Measurements from ENCODE around the gene GALNT8. TPM values are rescaled to one million over a fixed set of nuclear protein-coding genes. Genes with fewer than 3 reads are reported as not detected.

The GALNT8 gene
- total RNA-seq, 1 experiment from 2014 or later = 5.4 TPM

DNA sequence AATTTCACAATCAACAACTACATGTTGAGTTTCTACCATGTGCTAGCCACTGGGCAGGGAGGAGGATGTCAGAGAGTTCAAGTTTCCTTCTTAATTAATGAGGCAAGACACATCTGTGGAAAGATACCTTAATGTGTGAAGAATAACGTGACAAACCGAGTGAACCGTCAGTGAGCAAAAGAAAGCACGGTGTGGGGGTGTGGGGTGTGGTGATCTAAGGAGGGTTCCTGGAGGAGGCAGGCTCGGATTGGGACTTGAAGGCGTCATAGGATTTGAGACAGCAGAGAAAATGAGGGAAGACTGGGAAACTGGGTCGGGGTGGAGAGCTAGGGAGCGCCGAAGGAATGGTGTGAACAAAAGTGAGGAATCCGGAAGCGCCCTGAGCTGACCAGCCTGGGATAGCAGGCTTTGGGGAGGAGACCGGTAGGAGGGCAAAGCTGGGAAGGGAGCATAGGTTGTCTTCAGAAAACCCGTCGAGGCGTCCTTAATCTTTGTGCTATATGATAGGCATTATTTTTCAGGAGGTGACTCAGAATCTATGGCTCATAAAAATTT, 22.3 kb downstream of the GALNT8 start:
- no peak overlapping the region for H2BK5ac ChIP-seq (ENCODE audit: insufficient read length, low read length)
- no peak overlapping the region for H3K27ac ChIP-seq (ENCODE audit: insufficient read length, low read depth, low read length)
- H3K27ac Mint-ChIP-seq = peak overlapping the region in 2 of 3 experiments; percentile 35 to 54; a peak in 2 of 7 replicates
- H3K4me3 Mint-ChIP-seq = no peak overlapping the region; a peak in 1 of 5 replicates
- H3K4ac ChIP-seq (ENCODE audit: low read depth, low read length) = no peak overlapping the region
- H2BK20ac ChIP-seq (ENCODE audit: low read depth, low read length, poor library complexity, severe bottlenecking) = no peak overlapping the region
- TF ChIP-seq, protein P1, sequence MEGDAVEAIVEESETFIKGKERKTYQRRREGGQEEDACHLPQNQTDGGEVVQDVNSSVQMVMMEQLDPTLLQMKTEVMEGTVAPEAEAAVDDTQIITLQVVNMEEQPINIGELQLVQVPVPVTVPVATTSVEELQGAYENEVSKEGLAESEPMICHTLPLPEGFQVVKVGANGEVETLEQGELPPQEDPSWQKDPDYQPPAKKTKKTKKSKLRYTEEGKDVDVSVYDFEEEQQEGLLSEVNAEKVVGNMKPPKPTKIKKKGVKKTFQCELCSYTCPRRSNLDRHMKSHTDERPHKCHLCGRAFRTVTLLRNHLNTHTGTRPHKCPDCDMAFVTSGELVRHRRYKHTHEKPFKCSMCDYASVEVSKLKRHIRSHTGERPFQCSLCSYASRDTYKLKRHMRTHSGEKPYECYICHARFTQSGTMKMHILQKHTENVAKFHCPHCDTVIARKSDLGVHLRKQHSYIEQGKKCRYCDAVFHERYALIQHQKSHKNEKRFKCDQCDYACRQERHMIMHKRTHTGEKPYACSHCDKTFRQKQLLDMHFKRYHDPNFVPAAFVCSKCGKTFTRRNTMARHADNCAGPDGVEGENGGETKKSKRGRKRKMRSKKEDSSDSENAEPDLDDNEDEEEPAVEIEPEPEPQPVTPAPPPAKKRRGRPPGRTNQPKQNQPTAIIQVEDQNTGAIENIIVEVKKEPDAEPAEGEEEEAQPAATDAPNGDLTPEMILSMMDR (conservative IDR thresholded peaks at IDR 0.05) = no peak
- peaks cover 0 to 5% (median 4%) of the 10 kb centered on the region in 3 experiments; a peak in 4 of 7 replicates for H3K36me3 Mint-ChIP-seq (ENCODE audit: insufficient read depth in 1 of 3, low read depth in 3 of 3)
- no peaks in the 10 kb centered on the region for H3K79me1 ChIP-seq (ENCODE audit: insufficient read depth, low read depth, low read length, poor library complexity, severe bottlenecking)
- H2BK12ac ChIP-seq (ENCODE audit: insufficient read length, low read depth, low read length) = no peak overlapping the region
- no peak for DNase-seq
- H3K56ac ChIP-seq (ENCODE audit: insufficient read length, low read depth, low read length) = no peak overlapping the region
- H2BK15ac ChIP-seq (ENCODE audit: low read depth, low read length) = no peak overlapping the region
- H3K27me3 ChIP-seq (ENCODE audit: insufficient read depth, low read length) = no peaks in the 10 kb centered on the region
- H3K14ac ChIP-seq (ENCODE audit: insufficient read depth, low read length) = no peak overlapping the region
- peaks cover 4 to 20% of the 10 kb centered on the region in 2 experiments for H3K4me1 Mint-ChIP-seq
- no peaks in the 10 kb centered on the region for H3K23me2 ChIP-seq (ENCODE audit: insufficient read length, low read depth, low read length, poor library complexity, severe bottlenecking)
- no peak overlapping the region for H4K8ac ChIP-seq (replicated peaks; ENCODE audit: insufficient read length, low read depth, low read length)
- no peak overlapping the region for H3K23ac ChIP-seq (ENCODE audit: insufficient read length, low read depth, low read length)
- H2AFZ ChIP-seq (ENCODE audit: low read length) = no peak overlapping the region
- H4K20me1 ChIP-seq (ENCODE audit: control insufficient read depth, insufficient read depth, insufficient read length) = no peaks in the 10 kb centered on the region
- no peak overlapping the region for H3T11ph ChIP-seq (ENCODE audit: low read length)
- no peaks in the 10 kb centered on the region for H3K9me3 Mint-ChIP-seq
- H3K4me2 ChIP-seq (ENCODE audit: insufficient read depth, insufficient read length, low read length) = no peak overlapping the region
- H2BK120ac ChIP-seq (ENCODE audit: low read depth, low read length, poor library complexity, severe bottlenecking) = no peak overlapping the region
- H3K9me3 ChIP-seq (ENCODE audit: control insufficient read depth, low read depth, low read length) = no peaks in the 10 kb centered on the region
- H4K5ac ChIP-seq (ENCODE audit: insufficient read length, low read depth, low read length) = no peak overlapping the region
- H4K91ac ChIP-seq (ENCODE audit: insufficient read length, low read depth, low read length) = no peak overlapping the region
- no peak overlapping the region for H3K18ac ChIP-seq (ENCODE audit: insufficient read length, low read depth, low read length)
- H3K27me3 Mint-ChIP-seq (ENCODE audit: low read depth) = no peaks in the 10 kb centered on the region
- WGBS (ENCODE audit: extremely low coverage, insufficient read length, low lambda C conversion rate) = no CpG with 5 or more reads among the region's 15 CpGs
- H2AK5ac ChIP-seq (ENCODE audit: insufficient read length, low read length) = no peak overlapping the region
- H3K79me2 ChIP-seq (ENCODE audit: insufficient read depth, low read length) = no peaks in the 10 kb centered on the region
- H3K4me1 ChIP-seq (ENCODE audit: insufficient read depth, low read length) = no peaks in the 10 kb centered on the region; the same call in 1 of the 2 replicates
- no peak overlapping the region for H3K9ac ChIP-seq (ENCODE audit: extremely low read depth, insufficient read length, low read length)

All from H9 (cell line).